H9 (cell line): ENCODE data around the gene P3H3. TPM values are rescaled to one million over a fixed set of nuclear protein-coding genes. Genes with fewer than 3 reads are reported as not detected.

Experiments
- DNase-seq: peaks from one replicate; pipeline ENCODE4 v3.0.0-alpha.2; 2017
- H2AFZ ChIP-seq: one replicate; pipeline ENCODE4 v1.6.1; 2013; ENCODE audit warnings: mild to moderate bottlenecking, low read length, control low read depth, moderate library complexity
- H2AK5ac ChIP-seq: 2 replicates; pipeline ENCODE4 v1.6.1; 2013; ENCODE audit warnings: low read length, control low read depth, mixed read lengths; ENCODE audit not compliant: insufficient read length
- H2BK120ac ChIP-seq: one replicate; pipeline ENCODE4 v1.6.1; 2013; ENCODE audit warnings: low read depth, mild to moderate bottlenecking, low read length, control low read depth, inconsistent platforms; ENCODE audit not compliant: poor library complexity, severe bottlenecking
- H2BK12ac ChIP-seq: 2 replicates; pipeline ENCODE4 v1.6.1; 2013; ENCODE audit warnings: low read length, control low read depth, mixed read lengths, low read depth; ENCODE audit not compliant: insufficient read length
- H2BK15ac ChIP-seq: 2 replicates; pipeline ENCODE4 v1.6.1; 2013; ENCODE audit warnings: low read depth, low read length, control low read depth
- H2BK20ac ChIP-seq: one replicate; pipeline ENCODE4 v1.6.1; 2013; ENCODE audit warnings: low read depth, mild to moderate bottlenecking, low read length, control low read depth, inconsistent platforms; ENCODE audit not compliant: poor library complexity, severe bottlenecking
- H2BK5ac ChIP-seq: 2 replicates; pipeline ENCODE4 v1.6.1; 2013; ENCODE audit warnings: low read length, control low read depth, mixed read lengths; ENCODE audit not compliant: insufficient read length
- H3K14ac ChIP-seq: 2 replicates; pipeline ENCODE4 v1.6.1; 2013; ENCODE audit warnings: low read length, control low read depth; ENCODE audit not compliant: insufficient read depth
- H3K18ac ChIP-seq: 2 replicates; pipeline ENCODE4 v1.6.1; 2013; ENCODE audit warnings: low read depth, mild to moderate bottlenecking, mixed read lengths, low read length, control low read depth; ENCODE audit not compliant: insufficient read length
- H3K23ac ChIP-seq: 2 replicates; pipeline ENCODE4 v1.6.1; 2013; ENCODE audit warnings: low read length, control low read depth, mixed read lengths, low read depth; ENCODE audit not compliant: insufficient read length
- H3K23me2 ChIP-seq: 2 replicates; pipeline ENCODE4 v1.6.1; 2013; ENCODE audit warnings: low read depth, mild to moderate bottlenecking, mixed read lengths, low read length, control low read depth; ENCODE audit not compliant: insufficient read length, poor library complexity, severe bottlenecking
- H3K27ac ChIP-seq: 2 replicates; pipeline ENCODE4 v1.5.1; 2013; ENCODE audit warnings: low read length, control low read depth, mixed read lengths, low read depth; ENCODE audit not compliant: insufficient read length
- H3K27me3 ChIP-seq: 2 replicates; pipeline ENCODE4 v1.6.1; 2013; ENCODE audit warnings: low read length, control low read depth, inconsistent platforms; ENCODE audit not compliant: insufficient read depth
- H3K4ac ChIP-seq: 2 replicates; pipeline ENCODE4 v1.6.1; 2013; ENCODE audit warnings: low read depth, mild to moderate bottlenecking, control low read depth, inconsistent platforms, low read length, moderate library complexity
- H3K4me1 ChIP-seq: 2 replicates; pipeline ENCODE4 v1.6.1; 2013; ENCODE audit warnings: low read length, control low read depth, inconsistent platforms; ENCODE audit not compliant: insufficient read depth
- H3K4me2 ChIP-seq: 2 replicates; pipeline ENCODE4 v1.6.1; 2013; ENCODE audit warnings: low read length, control low read depth, mixed read lengths; ENCODE audit not compliant: insufficient read length, insufficient read depth
- H3K56ac ChIP-seq: 2 replicates; pipeline ENCODE4 v1.6.1; 2013; ENCODE audit warnings: low read depth, mild to moderate bottlenecking, mixed read lengths, low read length, control low read depth; ENCODE audit not compliant: insufficient read length
- H3K79me1 ChIP-seq: 2 replicates; pipeline ENCODE4 v1.6.1; 2013; ENCODE audit warnings: low read depth, mild to moderate bottlenecking, moderate library complexity, low read length, control low read depth, inconsistent platforms; ENCODE audit not compliant: insufficient read depth, poor library complexity, severe bottlenecking
- H3K79me2 ChIP-seq: 2 replicates; pipeline ENCODE4 v1.6.1; 2013; ENCODE audit warnings: low read length, control low read depth, inconsistent platforms; ENCODE audit not compliant: insufficient read depth
- H3K9ac ChIP-seq: 2 replicates; pipeline ENCODE4 v1.6.1; 2013; ENCODE audit warnings: low read length, control low read depth, mixed read lengths; ENCODE audit not compliant: insufficient read length; ENCODE audit errors: extremely low read depth
- H3K9me3 ChIP-seq: one replicate; pipeline ENCODE4 v1.6.1; 2013; ENCODE audit warnings: low read depth, low read length, inconsistent platforms; ENCODE audit not compliant: control insufficient read depth
- H3T11ph ChIP-seq: one replicate; pipeline ENCODE4 v1.6.1; 2013; ENCODE audit warnings: mild to moderate bottlenecking, low read length, control low read depth, inconsistent platforms
- H4K20me1 ChIP-seq: one replicate; pipeline ENCODE4 v1.6.1; 2013; ENCODE audit not compliant: control insufficient read depth, insufficient read length, insufficient read depth
- H4K5ac ChIP-seq: 2 replicates; pipeline ENCODE4 v1.6.1; 2013; ENCODE audit warnings: low read depth, mild to moderate bottlenecking, mixed read lengths, low read length, control low read depth; ENCODE audit not compliant: insufficient read length
- H4K8ac ChIP-seq: replicated peaks from 2 replicates; pipeline ENCODE4 v1.6.1; 2013; ENCODE audit warnings: low read length, control low read depth, mixed read lengths, low read depth; ENCODE audit not compliant: insufficient read length
- H4K91ac ChIP-seq: 2 replicates; pipeline ENCODE4 v1.6.1; 2013; ENCODE audit warnings: low read depth, mild to moderate bottlenecking, moderate library complexity, mixed read lengths, low read length, control low read depth; ENCODE audit not compliant: insufficient read length
- H3K27ac Mint-ChIP-seq, 3 experiments: 2 replicates in 2 of 3; 3 replicates in 1 of 3; pipeline ENCODE4 v1.8.0; 2020 to 2021; ENCODE audit warnings: mixed read lengths in 3 of 3, mild to moderate bottlenecking in 1 of 3, moderate library complexity in 1 of 3
- H3K27me3 Mint-ChIP-seq: 2 replicates; pipeline ENCODE4 v1.8.0; 2021; ENCODE audit warnings: low read depth, mild to moderate bottlenecking, moderate library complexity, mixed read lengths
- H3K36me3 Mint-ChIP-seq, 3 experiments: 2 replicates in 2 of 3; 3 replicates in 1 of 3; pipeline ENCODE4 v1.8.0; 2020 to 2021; ENCODE audit warnings: low read depth in 3 of 3, mixed read lengths in 3 of 3; ENCODE audit not compliant: insufficient read depth in 1 of 3
- H3K4me1 Mint-ChIP-seq, 2 experiments: 2 replicates each; pipeline ENCODE4 v1.8.0; 2020; ENCODE audit warnings: mixed read lengths in 2 of 2
- H3K4me3 Mint-ChIP-seq, 2 experiments: 2 replicates in 1 of 2; 3 replicates in 1 of 2; pipeline ENCODE4 v1.8.0; 2020 to 2021; ENCODE audit warnings: mild to moderate bottlenecking in 2 of 2, mixed read lengths in 2 of 2, moderate library complexity in 1 of 2
- H3K9me3 Mint-ChIP-seq, 2 experiments: 2 replicates in 1 of 2; 3 replicates in 1 of 2; pipeline ENCODE4 v1.8.0; 2020; ENCODE audit warnings: mild to moderate bottlenecking in 2 of 2, mixed read lengths in 2 of 2, moderate library complexity in 1 of 2
- WGBS: extraction: QIAGEN DNeasy Blood & Tissue Kit; methylation state at CpG from one replicate; pipeline ENCODE4 v1.1.7; 2013; ENCODE audit warnings: missing lambda C conversion rate, low lambda C conversion rate, mixed read lengths; ENCODE audit not compliant: insufficient read length; ENCODE audit errors: extremely low coverage; 5-methylcytosine and 5-hydroxymethylcytosine counted together
- total RNA-seq: library from RNA; stranded (reverse); gene quantifications from 2 replicates; pipeline ENCODE4 v1.2.1, GENCODE V29; 2021
- TF ChIP-seq, protein P1 (sequence below): fragments of 200-600 bp; sonication (generic); conservative IDR thresholded peaks from 3 replicates; pipeline ENCODE4 v1.8.0; 2021; ENCODE audit warnings: antibody characterized with exemption, mild to moderate bottlenecking

Gene P3H3
- total RNA-seq, 1 experiment from 2014 or later: 55.0 TPM

DNA sequence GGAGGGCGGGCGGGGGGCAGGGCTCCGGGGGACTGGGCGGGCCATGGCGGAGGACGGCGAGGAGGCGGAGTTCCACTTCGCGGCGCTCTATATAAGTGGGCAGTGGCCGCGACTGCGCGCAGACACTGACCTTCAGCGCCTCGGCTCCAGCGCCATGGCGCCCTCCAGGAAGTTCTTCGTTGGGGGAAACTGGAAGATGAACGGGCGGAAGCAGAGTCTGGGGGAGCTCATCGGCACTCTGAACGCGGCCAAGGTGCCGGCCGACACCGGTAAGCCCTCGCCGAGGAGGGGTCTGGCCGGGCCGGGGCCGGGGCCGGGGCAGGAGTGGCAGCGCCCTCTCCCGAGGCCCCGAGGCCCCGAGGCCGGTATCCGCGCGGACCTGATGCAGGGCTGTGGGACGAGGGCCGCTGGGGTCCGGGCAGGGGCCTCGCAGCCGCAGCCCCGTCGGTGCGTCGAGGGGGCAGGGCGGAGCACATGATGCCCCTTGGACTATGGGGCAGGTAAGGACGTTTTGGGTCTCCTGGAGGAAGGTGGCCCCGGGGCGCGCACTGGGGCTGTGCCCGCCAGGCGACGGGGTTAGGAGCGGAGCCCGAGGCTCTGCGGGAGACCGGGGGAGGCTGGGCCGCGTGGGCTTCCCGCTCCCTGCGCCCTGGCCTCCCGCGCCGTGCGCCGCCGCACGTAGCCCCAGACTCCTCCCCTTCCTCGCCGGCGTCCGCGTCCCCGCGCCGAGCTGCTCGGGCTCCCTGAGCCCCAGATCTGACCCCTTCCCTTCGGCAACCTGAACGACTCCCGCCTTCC, 39.4 kb downstream of the P3H3 start, which contains the start of gene TPI1:
Gene TPI1 (plus strand): TSS at position 119 of the 798 bp plus-strand sequence. CDS start 36 bp downstream, at position 155.
- H3K79me2 ChIP-seq: peaks cover 5% of the 10 kb centered on the region; the same call in 1 of the 2 replicates
- no peaks in the 10 kb centered on the region for H3K27me3 ChIP-seq
- H3K27ac ChIP-seq: no peak within 1 kb of the TSS
- no peaks in the 10 kb centered on the region for H3K9me3 ChIP-seq
- H3K79me1 ChIP-seq: no peaks in the 10 kb centered on the region
- no peak within 1 kb of the TSS for H2BK15ac ChIP-seq
- no CpG with 5 or more reads among the region's 86 CpGs for WGBS
- Mint-ChIP-seq H3K27me3 (no peaks in the 10 kb centered on the region; the same call in 1 of the 2 replicates), H3K4me3 (peak within 1 kb of the TSS; percentile 93 to 95), H3K9me3 (no peaks in the 10 kb centered on the region; a peak in 1 of 5 replicates), H3K4me1 (peaks cover 50 to 55% of the 10 kb centered on the region in 2 experiments), H3K27ac (peak within 1 kb of the TSS; percentile 77 to 95 (median 92); a peak in 5 of 7 replicates), H3K36me3 (peaks cover 46 to 76% (median 63%) of the 10 kb centered on the region in 3 experiments)
- no peak within 1 kb of the TSS for H3T11ph ChIP-seq
- no peak within 1 kb of the TSS for H2BK5ac ChIP-seq
- H2BK12ac ChIP-seq: no peak within 1 kb of the TSS
- H4K5ac ChIP-seq: no peak within 1 kb of the TSS
- peak within 1 kb of the TSS; percentile 37; the same call in 1 of the 2 replicates for H3K14ac ChIP-seq
- H3K56ac ChIP-seq: no peak within 1 kb of the TSS
- no peaks in the 10 kb centered on the region; the same call in 1 of the 2 replicates for H3K4me1 ChIP-seq
- peak; percentile 90 for DNase-seq
- no peak within 1 kb of the TSS for H2BK20ac ChIP-seq
- H2AFZ ChIP-seq: no peak within 1 kb of the TSS
- no peak within 1 kb of the TSS for H2BK120ac ChIP-seq
- H3K23ac ChIP-seq: no peak within 1 kb of the TSS
- no peak within 1 kb of the TSS for H3K4ac ChIP-seq
- peak within 1 kb of the TSS; percentile 60 for H3K9ac ChIP-seq
- H3K23me2 ChIP-seq: peaks cover 16% of the 10 kb centered on the region
- H4K91ac ChIP-seq: no peak within 1 kb of the TSS
- TF ChIP-seq, protein P1, sequence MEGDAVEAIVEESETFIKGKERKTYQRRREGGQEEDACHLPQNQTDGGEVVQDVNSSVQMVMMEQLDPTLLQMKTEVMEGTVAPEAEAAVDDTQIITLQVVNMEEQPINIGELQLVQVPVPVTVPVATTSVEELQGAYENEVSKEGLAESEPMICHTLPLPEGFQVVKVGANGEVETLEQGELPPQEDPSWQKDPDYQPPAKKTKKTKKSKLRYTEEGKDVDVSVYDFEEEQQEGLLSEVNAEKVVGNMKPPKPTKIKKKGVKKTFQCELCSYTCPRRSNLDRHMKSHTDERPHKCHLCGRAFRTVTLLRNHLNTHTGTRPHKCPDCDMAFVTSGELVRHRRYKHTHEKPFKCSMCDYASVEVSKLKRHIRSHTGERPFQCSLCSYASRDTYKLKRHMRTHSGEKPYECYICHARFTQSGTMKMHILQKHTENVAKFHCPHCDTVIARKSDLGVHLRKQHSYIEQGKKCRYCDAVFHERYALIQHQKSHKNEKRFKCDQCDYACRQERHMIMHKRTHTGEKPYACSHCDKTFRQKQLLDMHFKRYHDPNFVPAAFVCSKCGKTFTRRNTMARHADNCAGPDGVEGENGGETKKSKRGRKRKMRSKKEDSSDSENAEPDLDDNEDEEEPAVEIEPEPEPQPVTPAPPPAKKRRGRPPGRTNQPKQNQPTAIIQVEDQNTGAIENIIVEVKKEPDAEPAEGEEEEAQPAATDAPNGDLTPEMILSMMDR: no peak
- H2AK5ac ChIP-seq: no peak within 1 kb of the TSS
- H4K20me1 ChIP-seq: no peaks in the 10 kb centered on the region
- peak within 1 kb of the TSS; percentile 18 for H3K18ac ChIP-seq
- peak within 1 kb of the TSS; percentile 94 for H3K4me2 ChIP-seq
- H4K8ac ChIP-seq: no peak within 1 kb of the TSS
